ENCODE measurements around the gene SH3GLB2. TPM values are rescaled to one million over a fixed set of nuclear protein-coding genes. Genes with fewer than 3 reads are reported as not detected.

SH3GLB2 gene
- total RNA-seq, result 101 TPM

DNA sequence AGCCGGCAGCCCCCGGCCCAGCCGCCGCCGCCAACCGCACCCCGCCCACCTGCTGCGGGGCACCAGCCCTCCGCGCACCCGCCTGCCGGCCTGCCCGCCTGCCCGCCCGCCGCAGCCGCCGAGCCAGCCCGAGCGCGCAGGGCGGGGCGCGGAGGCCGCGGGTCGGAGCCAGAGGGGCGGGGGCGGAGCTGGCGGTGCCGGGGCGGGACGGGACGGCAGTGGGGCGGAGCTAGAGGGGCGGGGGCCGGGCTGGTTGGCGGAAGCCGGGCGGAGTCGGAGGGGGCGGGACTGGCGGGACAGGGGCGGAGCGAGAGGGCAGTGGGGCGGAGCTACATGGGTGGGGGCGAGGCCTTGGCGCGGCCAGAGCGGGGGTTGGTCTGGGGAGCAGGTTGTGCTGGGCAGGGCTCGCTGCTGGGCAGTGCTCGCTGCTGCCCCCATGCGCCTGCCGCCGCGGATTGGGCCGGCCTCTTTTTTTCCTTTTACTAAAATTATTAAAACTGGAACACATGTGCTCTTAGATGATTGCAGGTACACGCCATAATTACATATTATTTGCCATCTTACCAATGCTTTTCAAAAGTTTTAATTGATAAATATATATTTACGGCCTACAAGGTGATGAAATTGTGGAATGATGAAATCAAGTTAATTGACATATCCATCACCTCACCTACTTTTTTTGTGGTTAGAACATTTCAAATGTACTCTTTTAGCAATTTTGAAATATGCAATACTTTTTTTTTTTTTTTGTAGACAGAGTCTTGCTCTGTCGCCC is at the start of gene SH3GLB2:
Gene SH3GLB2, minus strand, starts transcription at position 140 of the 775 bp plus-strand sequence. CDS start 177 bp downstream, outside the sequence.
- peak; percentile 92 for ATAC-seq

DNA sequence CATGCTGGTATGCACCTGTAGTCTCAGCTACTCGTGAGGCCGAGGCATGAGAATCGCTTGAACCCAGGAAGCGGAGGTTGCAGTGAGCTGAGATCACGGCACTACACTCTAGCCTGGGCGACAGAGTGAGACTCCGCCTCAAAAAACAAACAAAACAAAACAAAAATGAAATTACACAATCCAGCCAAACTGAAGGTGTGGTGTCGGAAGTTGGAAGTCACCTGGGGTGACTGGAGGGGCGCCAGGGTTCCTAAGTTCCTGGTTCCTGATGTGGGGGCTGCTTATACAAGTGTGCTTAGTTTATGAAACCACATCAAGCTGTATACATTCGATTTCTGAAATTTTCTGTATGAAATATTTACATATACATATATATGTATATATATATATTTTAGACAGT is 49.1 kb upstream of the SH3GLB2 start:
- ATAC-seq, result no peak

DNA sequence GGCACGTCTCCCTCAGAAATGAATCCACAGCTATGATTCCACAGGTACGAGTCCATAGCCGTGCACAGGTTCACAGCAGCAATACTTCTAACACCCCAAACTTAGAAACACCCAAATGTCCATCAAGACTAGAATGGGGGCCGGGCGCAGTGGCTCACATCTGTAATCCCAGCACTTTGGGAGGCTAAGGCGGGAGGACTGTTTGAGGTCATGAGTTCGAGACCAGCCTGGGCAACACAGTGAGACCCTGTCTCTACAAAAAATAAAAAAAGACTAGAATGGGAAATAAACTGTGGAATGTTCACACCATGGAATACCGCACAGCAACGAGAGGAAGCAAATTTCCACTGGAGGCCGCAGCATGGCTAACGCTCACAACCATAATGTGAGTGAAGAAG is 48.5 kb upstream of the SH3GLB2 start:
- no peak for ATAC-seq

DNA sequence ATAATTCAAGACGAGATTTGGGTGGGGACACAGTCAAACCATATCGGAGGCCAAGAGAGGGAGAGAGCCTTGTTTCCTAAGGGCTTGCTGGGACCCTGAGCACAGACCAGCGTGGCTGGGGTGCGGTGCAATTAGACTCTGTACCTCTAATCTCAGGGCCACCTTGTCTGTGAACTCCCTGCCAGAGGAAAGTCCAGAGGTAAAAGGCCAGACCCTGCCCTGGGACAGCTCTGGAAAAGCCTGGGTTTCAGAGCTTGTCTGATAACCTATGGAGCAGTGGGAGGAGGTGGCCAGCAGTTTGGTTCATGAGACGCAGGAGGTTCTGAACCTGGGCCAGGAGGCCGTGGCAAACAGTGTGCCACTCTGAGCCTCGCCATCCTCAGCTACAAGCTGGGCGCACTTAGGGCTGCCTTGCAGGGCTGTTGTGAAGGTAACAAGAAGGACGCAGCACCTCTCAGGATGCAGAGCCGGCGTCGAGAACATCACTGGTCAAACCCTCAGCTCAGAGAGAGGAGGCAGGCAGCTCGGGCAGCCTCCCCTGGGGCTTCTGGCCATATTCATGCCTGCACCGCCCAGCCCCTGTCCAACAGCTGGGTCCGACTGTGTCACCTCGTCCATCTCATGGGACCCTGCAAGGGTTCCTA is 48.0 kb upstream of the SH3GLB2 start:
- no peak for ATAC-seq

DNA sequence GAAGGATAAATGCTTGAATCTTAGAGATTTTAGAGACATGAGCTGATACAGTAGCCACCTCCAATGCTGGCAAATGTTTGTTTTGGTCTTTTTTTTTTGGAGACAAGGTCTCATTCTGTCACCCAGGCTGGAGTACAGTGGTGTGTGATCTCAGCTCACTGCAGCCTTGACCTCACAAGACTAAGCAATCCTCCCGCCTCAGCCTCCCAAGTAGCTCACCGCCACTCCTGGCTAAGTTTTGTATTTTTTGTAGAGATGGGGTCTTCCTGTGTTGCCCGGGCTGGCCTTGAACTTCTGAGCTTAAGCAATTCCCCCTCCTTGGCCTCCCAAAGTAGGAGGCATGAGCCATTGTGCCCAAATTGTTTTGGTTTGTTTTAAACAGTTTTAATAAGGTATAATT is 46.0 kb upstream of the SH3GLB2 start:
- ATAC-seq, result no peak

DNA sequence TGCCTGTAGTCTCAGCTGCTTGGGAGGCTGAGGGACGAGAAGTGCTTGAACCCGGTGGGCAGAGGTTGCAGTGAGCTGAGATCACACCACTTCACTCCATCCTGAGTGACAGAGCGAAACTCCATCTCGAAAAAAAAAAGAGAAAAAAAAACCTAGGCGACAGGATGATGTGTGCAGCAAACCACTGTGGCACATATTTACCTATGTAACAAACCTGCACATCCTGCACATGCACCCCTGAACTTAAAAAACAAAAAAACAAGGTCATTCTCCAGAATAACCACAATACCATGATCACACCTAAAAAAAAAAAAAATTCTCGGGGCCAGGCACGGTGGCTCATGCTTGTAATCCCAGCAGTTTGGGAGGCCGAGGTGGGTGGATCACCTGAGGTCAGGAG is 45.3 kb upstream of the SH3GLB2 start:
- ATAC-seq, result no peak

DNA sequence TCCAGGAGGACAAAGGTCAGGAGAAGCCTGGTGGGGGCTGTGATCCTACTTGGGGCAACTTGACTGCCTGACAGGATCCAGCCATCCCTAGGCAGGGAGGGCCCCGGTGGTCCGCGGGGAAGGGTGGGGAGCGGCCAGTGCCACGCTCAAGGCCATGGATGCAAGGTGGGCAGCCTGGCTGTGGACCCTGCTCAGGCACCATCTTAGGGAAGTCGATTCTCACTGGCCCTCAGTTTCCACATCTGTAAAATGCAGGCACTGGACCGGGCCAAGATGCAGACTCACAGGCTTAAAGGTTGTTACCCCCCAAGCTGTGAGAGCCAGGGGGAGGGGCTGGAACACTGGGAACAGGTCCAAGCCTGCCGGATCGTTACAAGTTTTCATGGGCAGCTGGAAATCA is 44.0 kb upstream of the SH3GLB2 start:
- ATAC-seq, result no peak

DNA sequence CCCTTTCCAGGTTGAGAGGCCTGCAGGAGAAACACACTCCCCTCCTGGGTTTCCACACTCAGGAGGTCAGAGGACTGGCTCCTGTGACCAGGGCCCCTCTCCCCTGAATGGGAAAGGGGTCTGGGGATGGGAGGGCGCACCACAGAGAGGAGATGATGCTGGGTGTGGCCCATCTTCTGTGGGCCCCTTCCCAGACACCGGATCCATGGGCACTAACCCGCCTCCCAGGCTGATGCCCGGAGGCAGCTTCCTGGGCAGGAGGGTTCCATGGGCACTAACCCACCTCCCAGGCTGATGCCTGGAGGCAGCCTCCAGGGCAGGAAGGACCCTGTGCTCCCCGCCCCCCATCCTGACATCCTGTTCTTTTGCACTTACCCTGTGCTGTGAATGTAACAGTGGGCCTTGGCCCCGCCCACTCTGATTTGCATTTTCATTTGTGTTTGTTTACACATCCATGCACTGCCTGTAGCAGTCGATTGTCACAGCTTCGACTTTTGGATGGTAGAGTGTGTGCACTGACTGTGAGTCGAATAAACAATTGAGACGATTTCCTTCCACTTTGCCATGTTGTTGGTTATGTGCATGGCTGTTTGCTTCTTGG is 43.5 kb upstream of the SH3GLB2 start:
- ATAC-seq, result no peak

DNA sequence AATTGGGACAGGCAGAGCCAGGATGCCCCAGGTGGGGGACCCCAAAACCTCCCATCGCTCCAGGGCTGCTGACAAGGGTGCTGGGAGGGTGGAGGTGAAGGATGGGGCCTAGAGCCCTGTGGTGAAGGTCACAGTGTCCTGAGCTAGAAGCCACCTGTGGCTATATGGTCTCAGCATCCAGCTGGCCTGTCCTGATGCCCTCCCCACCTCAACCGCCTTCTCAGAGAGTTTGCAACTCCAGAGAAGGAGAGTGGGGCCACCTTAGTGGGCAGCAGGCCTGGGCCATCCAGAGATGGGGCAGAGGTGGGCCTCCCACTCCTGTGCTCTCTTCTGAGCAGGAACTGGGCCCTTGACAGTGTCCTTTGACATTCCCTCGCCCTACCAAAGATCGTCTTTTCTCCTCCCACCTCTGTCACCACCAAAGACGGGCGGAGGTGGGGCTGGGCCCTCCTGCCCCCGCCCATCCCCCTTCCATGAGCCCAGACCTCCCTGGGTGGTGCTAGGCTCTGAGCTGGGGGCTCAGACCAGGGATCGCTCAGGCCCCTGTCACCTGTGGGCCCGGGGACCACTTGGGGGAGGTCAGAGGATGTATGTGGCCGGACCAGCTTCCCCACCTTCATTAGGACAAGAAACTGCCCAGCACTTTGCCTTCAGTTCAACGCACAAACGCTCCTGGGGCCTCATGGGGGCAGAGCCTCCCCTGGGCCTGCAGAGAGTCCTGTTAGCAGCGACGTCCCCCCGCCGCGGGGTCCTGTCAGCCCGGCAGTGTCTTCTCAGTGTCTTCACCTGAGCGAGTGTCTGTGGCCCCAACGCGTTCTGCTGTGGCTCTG is 42.8 kb upstream of the SH3GLB2 start:
- no peak for ATAC-seq

DNA sequence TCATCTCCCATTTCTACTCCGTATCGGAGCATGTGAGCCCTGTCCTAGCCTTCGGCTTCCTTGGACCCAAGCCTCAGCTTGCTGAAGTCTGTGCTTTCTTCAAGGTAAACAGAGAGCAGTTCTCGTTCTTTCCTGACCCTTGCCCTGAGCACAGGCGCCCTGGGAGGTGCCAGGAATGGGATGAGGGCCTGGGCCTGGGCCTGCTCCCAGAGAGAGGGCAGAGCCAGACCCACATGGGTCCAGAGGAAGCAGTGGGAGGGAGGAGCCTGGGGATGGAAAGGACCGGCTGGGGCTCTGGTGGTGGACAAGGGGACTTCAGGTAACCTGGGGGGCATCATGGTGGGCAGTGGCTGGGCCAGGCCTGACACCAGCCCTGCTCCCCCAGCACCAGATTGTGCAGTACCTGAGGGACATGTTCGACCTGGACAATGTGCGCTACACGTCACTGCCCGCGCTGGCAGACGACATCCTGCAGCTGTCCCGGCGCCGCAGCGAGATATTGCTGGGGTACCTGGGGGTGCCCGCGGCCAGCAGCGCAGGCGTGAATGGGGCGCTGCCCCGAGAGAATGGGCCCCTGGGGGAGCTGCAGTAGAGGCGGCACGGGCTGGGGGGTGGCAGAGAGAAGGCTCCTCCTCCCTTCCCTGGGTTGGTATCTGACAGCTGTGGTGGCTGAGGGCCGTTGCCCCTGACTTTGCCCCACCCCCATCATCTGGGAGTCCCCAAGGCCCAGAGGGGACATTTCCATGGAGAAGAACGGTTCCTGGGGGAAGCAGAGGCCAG is 41.9 kb upstream of the SH3GLB2 start:
- peak; percentile 9 for ATAC-seq

DNA sequence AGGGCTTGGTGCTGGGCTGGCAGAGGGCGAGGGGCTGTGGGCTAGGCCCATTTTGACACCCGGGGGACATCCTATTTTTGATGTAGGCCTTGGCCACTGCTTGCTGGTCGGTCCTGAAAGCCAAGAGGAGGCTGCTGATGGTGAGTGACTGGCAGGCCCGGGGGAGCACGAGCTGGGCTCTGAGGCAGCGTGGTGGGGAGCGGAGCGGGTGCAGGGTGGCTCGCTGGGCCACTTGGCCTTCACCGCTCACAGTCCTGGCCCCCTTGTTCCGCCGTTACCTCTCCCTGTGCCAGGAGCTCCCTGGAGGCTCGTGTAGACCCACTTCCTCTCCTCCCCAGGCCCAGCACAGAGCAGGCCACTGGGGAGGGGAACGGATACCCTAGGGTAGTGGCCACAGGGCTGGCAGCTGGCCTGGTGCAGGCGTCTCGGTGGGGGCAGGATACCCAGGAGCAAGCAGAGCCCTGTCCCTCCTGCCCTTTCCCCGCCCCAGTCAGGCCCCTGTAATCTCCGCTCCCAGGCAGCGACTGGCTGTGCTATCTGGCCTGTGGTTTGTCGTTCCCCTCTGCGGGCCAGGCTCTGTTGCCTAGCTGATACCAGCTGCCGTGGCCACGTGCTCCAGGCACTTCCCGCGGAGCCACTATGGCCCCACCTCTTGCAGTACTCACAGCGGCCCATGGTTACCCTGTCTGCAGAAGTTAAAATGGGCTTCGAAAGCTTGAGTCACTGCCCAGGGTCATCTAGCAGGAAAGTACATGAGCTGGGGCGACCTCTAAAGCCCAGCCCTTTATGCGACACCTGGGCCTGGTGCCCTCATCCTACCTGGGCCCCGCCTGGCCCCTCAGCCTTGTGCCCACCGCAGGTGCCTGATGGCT is 41.1 kb upstream of the SH3GLB2 start:
- ATAC-seq, result peak; percentile 65

DNA sequence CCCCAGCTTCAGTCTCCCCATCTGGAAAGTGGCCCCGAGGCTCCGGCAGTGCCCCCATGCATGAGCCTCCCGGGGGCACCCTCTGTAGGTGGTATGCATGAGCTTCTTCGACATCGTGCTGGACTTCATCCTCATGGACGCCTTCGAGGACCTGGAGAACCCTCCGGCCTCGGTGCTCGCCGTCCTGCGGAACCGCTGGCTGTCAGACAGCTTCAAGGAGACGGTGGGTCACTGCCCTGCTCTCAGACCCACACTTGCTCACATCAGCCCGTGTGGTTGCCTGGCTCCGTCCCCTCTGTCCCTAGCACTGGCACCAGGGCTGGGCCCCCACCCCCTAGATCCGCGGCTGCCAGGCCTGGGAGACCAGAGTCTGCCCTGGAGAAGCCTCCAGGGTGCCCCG is 40.0 kb upstream of the SH3GLB2 start:
- ATAC-seq, result no peak

DNA sequence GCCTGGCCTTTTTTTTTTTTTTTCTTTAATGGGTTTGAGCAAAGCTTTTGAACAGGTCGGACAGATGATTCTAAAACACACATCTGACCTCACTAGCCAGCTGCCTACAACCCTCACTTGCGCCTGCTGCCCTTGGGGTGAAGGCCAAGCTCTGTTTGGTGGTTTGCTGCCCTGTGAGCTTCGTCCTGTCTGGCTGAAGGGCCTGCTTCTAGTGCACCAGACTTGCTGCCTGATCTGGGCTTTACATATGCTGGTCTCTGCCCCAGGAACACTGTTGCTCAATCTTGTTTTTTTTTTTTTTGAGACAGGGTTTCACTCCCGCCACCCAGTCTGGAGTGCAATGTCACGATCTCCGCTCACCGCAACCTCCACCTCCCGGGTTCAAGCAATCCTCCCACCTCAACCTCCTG is 36.4 kb upstream of the SH3GLB2 start:
- no peak for ATAC-seq

DNA sequence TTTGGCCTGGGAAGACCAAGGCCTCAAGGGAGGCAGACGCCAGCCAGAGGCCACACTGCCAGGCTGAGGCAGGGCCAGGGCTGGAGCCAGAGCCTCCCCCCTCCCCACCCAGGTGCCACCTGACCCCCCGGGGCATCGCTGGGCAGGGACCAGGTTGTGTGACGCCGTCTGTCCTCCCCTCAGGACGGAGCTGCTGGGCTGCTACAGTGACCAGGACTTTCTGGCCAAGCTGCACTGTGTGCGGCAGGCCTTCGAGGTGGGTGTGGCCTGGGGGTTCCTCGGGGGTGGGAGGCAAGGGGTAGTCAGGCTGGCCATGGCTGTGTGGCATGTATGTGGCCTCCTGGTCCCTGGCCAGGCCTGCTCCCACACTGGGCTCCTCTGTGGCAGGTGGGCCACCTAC is 34.9 kb upstream of the SH3GLB2 start:
- ATAC-seq, result peak; percentile 17

DNA sequence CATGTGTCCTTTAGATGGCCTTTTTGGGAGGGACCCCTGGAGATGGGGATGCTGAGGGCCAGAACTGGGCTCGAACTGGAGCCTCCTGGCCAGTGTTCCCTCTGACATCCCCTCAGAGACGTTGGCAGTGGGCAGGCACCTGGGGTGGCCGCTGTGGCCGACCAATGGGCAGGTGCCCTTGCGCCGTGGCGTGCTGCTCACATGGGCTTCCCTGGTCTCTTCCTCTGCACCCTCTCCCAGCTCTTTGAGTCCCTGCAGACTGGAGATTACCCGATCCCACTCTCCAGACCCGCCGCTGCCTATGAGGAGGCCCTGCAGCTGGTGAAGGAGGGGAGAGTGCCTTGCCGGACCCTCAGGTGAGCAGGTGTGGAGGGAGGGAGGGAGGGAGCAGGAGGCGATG is 32.9 kb upstream of the SH3GLB2 start:
- ATAC-seq, result no peak

DNA sequence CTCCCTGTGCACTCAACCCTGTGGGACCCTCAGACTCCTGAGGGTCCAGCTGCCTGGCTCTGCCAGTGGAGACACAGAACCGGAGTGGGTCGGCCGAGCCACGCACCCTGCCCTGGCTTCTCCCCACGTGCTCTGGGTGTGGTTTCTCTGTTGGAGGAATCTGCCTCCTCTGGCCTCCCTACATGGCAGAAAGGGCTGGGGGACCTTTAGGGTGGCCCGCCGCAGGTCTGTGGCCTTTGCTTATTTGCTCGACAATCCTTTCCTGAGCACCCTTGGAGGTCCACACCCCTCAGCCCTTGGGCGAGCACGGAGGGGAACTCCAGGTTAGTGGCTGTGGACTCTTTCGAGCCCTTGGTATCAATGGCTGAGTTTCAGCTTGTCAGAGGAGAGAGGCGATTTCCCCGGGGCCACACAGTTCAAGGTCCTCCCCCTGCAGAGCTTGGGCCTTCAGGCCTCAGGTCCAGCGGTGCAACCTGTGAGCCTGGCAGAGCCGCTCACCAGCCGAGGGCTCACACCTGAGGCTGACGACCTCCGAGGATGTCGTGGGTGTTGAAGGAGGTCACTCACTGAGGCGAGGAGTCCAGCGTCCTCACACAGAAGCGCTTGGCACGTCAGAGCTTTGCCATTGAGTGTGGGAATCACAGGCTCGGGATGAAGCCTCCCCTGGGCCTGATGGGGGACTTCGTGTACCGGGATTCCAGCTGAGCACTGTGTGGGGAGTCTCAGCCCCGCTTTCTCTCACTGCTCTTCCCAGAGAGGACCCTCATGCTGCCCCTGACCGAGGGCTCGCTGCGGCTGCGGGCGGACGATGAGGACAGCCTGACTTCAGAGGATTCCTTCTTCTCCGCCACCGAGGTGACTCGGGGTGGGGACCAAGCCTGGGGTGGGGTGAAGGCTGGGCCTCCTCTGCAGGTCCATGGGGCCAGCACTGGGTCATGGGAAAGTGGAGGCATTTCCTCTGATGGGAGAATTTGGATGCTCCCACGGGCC is 32.0 kb upstream of the SH3GLB2 start:
- ATAC-seq, result peak; percentile 8

DNA sequence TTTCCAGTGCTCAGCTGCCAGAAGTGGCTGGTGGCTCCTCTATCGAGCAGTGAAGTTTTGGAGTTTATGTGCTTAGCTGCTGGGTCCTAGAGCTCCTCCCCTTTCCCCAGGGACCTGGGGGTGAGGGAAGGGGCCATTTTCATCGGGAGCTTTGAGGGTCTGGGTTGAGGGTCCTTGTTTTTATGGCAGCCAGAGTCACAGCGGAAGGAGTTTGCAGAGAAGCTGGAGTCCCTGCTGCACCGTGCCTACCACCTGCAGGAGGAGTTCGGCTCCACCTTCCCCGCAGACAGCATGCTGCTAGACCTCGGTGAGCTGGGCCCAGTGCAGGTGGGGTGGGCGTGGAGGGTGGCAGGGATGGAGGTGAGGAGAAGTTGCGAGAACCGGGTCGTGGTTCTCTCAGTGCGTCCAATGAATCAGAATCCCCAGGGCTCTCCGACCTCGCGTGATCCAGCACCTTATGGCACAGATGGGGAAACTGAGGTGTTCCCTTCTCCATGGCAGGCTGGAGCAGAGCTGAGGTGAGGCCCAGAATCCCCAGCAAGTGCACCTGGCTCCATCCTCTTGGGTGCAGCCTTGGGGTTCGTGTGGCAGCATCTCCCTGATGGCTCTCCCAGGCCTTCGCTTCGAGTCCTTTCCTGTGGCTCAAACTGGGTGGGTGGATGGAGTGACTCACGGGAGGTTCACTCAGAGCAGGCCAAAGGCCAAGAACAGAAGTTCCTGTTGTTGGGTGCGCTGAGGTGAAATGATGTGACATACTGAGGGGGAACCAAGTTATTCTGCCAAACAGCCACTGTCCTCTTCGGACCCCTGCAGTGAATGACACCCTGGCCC is 31.0 kb upstream of the SH3GLB2 start:
- ATAC-seq, result peak; percentile 37

DNA sequence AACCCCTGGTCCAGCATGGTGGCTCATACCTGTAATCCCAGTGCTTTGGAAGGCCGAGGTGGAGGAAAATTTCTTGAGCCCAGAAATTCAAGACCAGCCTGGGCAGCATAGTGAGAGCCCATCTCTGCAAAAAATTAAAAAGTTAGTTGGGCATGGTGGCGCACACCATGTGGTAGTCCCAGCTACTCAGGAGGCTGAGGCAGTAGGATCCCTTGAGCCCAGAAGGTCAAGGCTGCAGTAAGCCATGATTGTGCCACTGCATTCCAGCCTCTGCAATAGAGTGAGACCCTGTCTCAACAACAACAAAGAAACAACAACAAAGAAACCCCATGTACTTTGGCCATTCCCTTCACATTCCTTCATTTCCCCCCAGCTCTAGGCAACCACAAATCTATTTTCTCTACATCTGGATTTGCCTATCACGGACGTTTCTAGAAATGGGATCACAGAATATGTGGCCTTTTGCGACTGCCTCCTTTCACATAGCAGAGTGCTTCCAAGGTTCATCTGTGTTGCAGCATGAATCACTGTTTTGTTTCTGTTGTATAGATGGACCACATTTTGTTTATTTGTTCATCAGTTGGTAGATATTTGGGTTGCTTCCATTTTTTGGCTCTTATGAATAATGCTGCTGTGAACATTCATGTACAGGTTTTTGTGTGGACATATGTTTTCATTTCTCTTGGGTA is 26.2 kb upstream of the SH3GLB2 start:
- no peak for ATAC-seq
